ENCODE data around the gene FAAH. TPM values are rescaled to one million over a fixed set of nuclear protein-coding genes. Genes with fewer than 3 reads are reported as not detected.

FAAH gene
- total and polyA plus RNA-seq, 2 of the 4 experiments (the other 2 are of a cell fraction), result under 0.01 to 0.19 TPM

DNA sequence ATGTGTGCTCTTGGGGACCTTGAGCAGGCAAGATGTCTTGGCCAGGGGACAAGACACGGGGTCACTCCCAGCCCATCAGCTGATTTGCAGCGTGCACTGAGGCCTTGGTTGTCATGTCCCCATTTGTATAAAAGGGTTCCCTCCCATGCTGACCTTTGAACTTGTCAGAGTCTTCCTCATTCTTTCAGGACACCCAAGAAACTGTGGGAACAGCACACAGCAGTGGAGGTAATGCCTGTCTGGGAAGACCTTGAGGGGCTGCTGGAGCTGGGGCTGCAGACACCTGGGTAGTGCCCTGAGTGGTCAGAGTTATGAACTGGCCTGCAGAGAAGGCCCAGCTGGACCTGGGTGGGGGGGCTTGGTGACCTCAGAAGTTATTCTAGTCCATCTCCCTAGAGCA, 46.4 kb downstream of the FAAH start:
- Histone ChIP-seq H2BK15ac (ENCODE audit: low read depth, low read length) (no peak overlapping the region), H3K79me1 (ENCODE audit: low read depth in 1 of 2, low read length in 2 of 2) (no peaks in the 10 kb centered on the region), H3K4me1 (ENCODE audit: control insufficient read depth, insufficient read depth, low read length) (no peaks in the 10 kb centered on the region), H2BK120ac (ENCODE audit: low read depth, low read length) (no peak overlapping the region), H4K91ac (ENCODE audit: insufficient read depth, low read depth, low read length) (no peak overlapping the region), H3K56ac (ENCODE audit: extremely low read depth, insufficient read depth, low read length) (no peak overlapping the region), H3K36me3 (ENCODE audit: control insufficient read depth, insufficient read depth, low read length) (no peaks in the 10 kb centered on the region), H3K23ac (ENCODE audit: low read depth, low read length) (no peak overlapping the region), H3K4me3 (ENCODE audit: insufficient read depth, low read depth, low read length) (no peak overlapping the region), H3K9me3 (ENCODE audit: control insufficient read depth, insufficient read depth, low read length) (no peaks in the 10 kb centered on the region), H4K5ac (ENCODE audit: low read depth, low read length) (no peak overlapping the region), H3K27ac (ENCODE audit: insufficient read depth, low read length) (no peak overlapping the region), H2AK5ac (ENCODE audit: low read depth, low read length) (no peak overlapping the region), H2BK20ac (ENCODE audit: low read depth, low read length) (no peak overlapping the region), H2AK9ac (replicated peaks; ENCODE audit: low read depth, low read length, poor library complexity) (no peak overlapping the region), H4K8ac (ENCODE audit: low read depth in 2 of 2, low read length in 2 of 2) (no peak overlapping the region), H3K9ac (ENCODE audit: low read depth, low read length) (no peak overlapping the region), H3K27me3 (ENCODE audit: control insufficient read depth, insufficient read depth, low read length) (peaks cover 32% of the 10 kb centered on the region), H2BK5ac (ENCODE audit: low read depth, low read length, poor library complexity, severe bottlenecking) (no peak overlapping the region), H4K20me1 (ENCODE audit: insufficient read depth, low read length) (no peaks in the 10 kb centered on the region), H3K14ac (replicated peaks; ENCODE audit: low read depth, low read length) (no peak overlapping the region), H3K9me1 (ENCODE audit: insufficient read depth, low read length) (peaks cover 2% of the 10 kb centered on the region; the same call in 1 of the 2 replicates), H2AFZ (replicated peaks; ENCODE audit: low read length, poor library complexity) (no peak overlapping the region), H3K4me2 (ENCODE audit: low read depth, low read length) (no peak overlapping the region), H3K4ac (ENCODE audit: low read depth, low read length) (no peak overlapping the region), H3K18ac (ENCODE audit: low read depth, low read length) (no peak overlapping the region)
- CTCF ChIA-PET, result no interaction called here
- dilution Hi-C loops (cut with HindIII; ENCODE audit: low sequenced_read_pairs, unreplicated experiment), result no loop called here
- intact Hi-C loops (cut with micrococcal nuclease), result no loop called here
- in situ Hi-C loops (cut with MboI; ENCODE audit: low sequenced_read_pairs), result no loop called here
- POLR2A ChIA-PET (ENCODE audit: unreplicated experiment), result no interaction called here
- 71% methylated on average over 1 of the region's 2 CpGs; no CpG with 5 or more reads in 1 of the 2 experiments for WGBS, 2 experiments (ENCODE audit: extremely low coverage in 2 of 2, insufficient read length in 1 of 2)
- no TSS peak for BruUV-seq (replicated peaks)
- TF ChIP-seq RFX5 (IDR thresholded peaks at IDR 0.05; ENCODE audit: low read depth, low read length) (no peak), RCOR1 (IDR thresholded peaks at IDR 0.05; ENCODE audit: insufficient replicate concordance, low read length) (no peak), FOS (IDR thresholded peaks at IDR 0.05; ENCODE audit: low read depth, low read length) (no peak), ELK1 (IDR thresholded peaks at IDR 0.05; ENCODE audit: borderline replicate concordance, low read depth, low read length) (no peak), MXI1 (IDR thresholded peaks at IDR 0.05; ENCODE audit: borderline replicate concordance, low read depth, low read length) (no peak), POLR2A (IDR thresholded peaks at IDR 0.05; ENCODE audit: low read depth, low read length) (no peak), MAFK (IDR thresholded peaks at IDR 0.05; ENCODE audit: low read depth, low read length) (no peak), BHLHE40 (IDR thresholded peaks at IDR 0.05; ENCODE audit: low read depth, low read length) (no peak), SMC3 (IDR thresholded peaks at IDR 0.05; ENCODE audit: low read depth, low read length) (no peak), CEBPB (IDR thresholded peaks at IDR 0.05; ENCODE audit: low read depth, low read length) (no peak), CHD1 (IDR thresholded peaks at IDR 0.05; ENCODE audit: low read depth, low read length) (no peak), RAD21 (IDR thresholded peaks at IDR 0.05; ENCODE audit: low read length) (no peak), USF2 (IDR thresholded peaks at IDR 0.05; ENCODE audit: low read depth, low read length) (no peak), MAZ (IDR thresholded peaks at IDR 0.05; ENCODE audit: borderline replicate concordance, low read depth, low read length) (no peak), NFE2L2 (IDR thresholded peaks at IDR 0.05; ENCODE audit: low read depth, low read length) (no peak)
- TF ChIP-seq, protein P1, sequence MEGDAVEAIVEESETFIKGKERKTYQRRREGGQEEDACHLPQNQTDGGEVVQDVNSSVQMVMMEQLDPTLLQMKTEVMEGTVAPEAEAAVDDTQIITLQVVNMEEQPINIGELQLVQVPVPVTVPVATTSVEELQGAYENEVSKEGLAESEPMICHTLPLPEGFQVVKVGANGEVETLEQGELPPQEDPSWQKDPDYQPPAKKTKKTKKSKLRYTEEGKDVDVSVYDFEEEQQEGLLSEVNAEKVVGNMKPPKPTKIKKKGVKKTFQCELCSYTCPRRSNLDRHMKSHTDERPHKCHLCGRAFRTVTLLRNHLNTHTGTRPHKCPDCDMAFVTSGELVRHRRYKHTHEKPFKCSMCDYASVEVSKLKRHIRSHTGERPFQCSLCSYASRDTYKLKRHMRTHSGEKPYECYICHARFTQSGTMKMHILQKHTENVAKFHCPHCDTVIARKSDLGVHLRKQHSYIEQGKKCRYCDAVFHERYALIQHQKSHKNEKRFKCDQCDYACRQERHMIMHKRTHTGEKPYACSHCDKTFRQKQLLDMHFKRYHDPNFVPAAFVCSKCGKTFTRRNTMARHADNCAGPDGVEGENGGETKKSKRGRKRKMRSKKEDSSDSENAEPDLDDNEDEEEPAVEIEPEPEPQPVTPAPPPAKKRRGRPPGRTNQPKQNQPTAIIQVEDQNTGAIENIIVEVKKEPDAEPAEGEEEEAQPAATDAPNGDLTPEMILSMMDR (conservative IDR thresholded peaks at IDR 0.05; ENCODE audit: low read depth, low read length), result no peak
- DNase-seq (no peak), ATAC-seq (ENCODE audit: low read depth) (no peak)
